HepG2 (cell line): Measurements from ENCODE around the gene PLXNC1. TPM values are rescaled to one million over a fixed set of nuclear protein-coding genes. Genes with fewer than 3 reads are reported as not detected.
A peak's percentile ranks its signal among the peaks of the same experiment; 100 is the strongest.

Source experiments
- CEBPG ChIP-seq: IDR thresholded peaks from 2 replicates; pipeline ENCODE4 v1.6.1; 2016
- FOXP1 ChIP-seq, 2 experiments: fragments of 450-650 bp in 1 of 2; IDR thresholded peaks; 2 replicates each; pipeline ENCODE4 v1.6.1; 2017 to 2018; ENCODE audit warnings: antibody characterized with exemption in 1 of 2
- HOXA7 ChIP-seq: sonication (generic); formaldehyde crosslinking; IDR thresholded peaks from 2 replicates; pipeline ENCODE4 v1.8.1; 2022; ENCODE audit warnings: mild to moderate bottlenecking, missing genetic modification reagents, moderate library complexity
- KDM1A ChIP-seq: IDR thresholded peaks from 2 replicates; pipeline ENCODE4 v1.6.1; 2016; ENCODE audit warnings: missing compliant biosample characterization
- MTA1 ChIP-seq: sonication (generic); formaldehyde crosslinking; IDR thresholded peaks from 2 replicates; pipeline ENCODE4 v1.4.0; 2020; ENCODE audit warnings: missing genetic modification reagents, mild to moderate bottlenecking, borderline replicate concordance
- MYPOP ChIP-seq: sonication (generic); formaldehyde crosslinking; IDR thresholded peaks from 2 replicates; pipeline ENCODE4 v1.8.1; 2023; ENCODE audit warnings: mild to moderate bottlenecking, moderate library complexity, missing genetic modification reagents
- NCOR1 ChIP-seq: fragments of 200-600 bp; sonication (generic); IDR thresholded peaks from 2 replicates; pipeline ENCODE4 v1.7.0; 2017; ENCODE audit warnings: antibody characterized with exemption, low read length, borderline replicate concordance
- NFAT5 ChIP-seq: sonication (generic); formaldehyde crosslinking; IDR thresholded peaks from 2 replicates; pipeline ENCODE4 v1.4.0; 2020; ENCODE audit warnings: missing genetic modification reagents
- POGK ChIP-seq: sonication (generic); formaldehyde crosslinking; conservative IDR thresholded peaks from 2 replicates; pipeline ENCODE4 v1.8.0; 2022; ENCODE audit warnings: mild to moderate bottlenecking, moderate library complexity, missing genetic modification reagents
- RERE ChIP-seq: IDR thresholded peaks from 2 replicates; pipeline ENCODE4 v1.6.1; 2016; ENCODE audit warnings: low read depth, missing genetic modification reagents, missing compliant biosample characterization
- RXRB ChIP-seq: IDR thresholded peaks from 2 replicates; pipeline ENCODE4 v1.6.1; 2016; ENCODE audit warnings: borderline replicate concordance, missing genetic modification reagents, missing compliant biosample characterization
- TBL1XR1 ChIP-seq: fragments of 150-350 bp; IDR thresholded peaks from 2 replicates; pipeline ENCODE4 v1.6.1; 2014; ENCODE audit warnings: borderline replicate concordance, low read length; ENCODE audit not compliant: partially characterized antibody
- U2AF1 ChIP-seq: fragments of 200-400 bp; formaldehyde crosslinking; optimal IDR thresholded peaks from 2 replicates; pipeline ENCODE3; 2017; ENCODE audit warnings: mild to moderate bottlenecking, low read depth, low read length
- ZEB1 ChIP-seq: IDR thresholded peaks from 2 replicates; pipeline ENCODE4 v1.6.1; 2012; ENCODE audit warnings: mild to moderate bottlenecking, low read depth, inconsistent platforms; ENCODE audit not compliant: insufficient replicate concordance
- ZNF367 ChIP-seq: sonication (generic); formaldehyde crosslinking; IDR thresholded peaks from 2 replicates; pipeline ENCODE4 v1.4.0; 2020; ENCODE audit warnings: missing genetic modification reagents, borderline replicate concordance
- polyA plus RNA-seq, 8 experiments: library from polyadenylated mRNA; depleted of rRNA in 3 of 8; stranded (reverse) in 7 of 8; unstranded in 1 of 8; fragments of >200 nt; fragmentation: Illumina TruSeq in 4 of 8; extraction: Trizol in 4 of 8; gene quantifications; 2 replicates each; pipeline versions ENCODE4 v1.2.1 to v1.2.3, GENCODE V29; 2011 to 2016; ENCODE audit warnings: low read depth in 4 of 8, missing spikeins in 1 of 8, mixed read lengths in 1 of 8; ENCODE audit not compliant: insufficient read depth in 1 of 8
- total RNA-seq, 5 experiments: library from RNA; depleted of rRNA; stranded (reverse); fragments of >200 nt; fragmentation: Illumina TruSeq; extraction: Trizol; gene quantifications; 2 replicates each; pipeline ENCODE4 v1.2.3, GENCODE V29; 2016; ENCODE audit warnings: low read depth in 1 of 5

PLXNC1 gene
- total and polyA plus RNA-seq, 2 of the 13 experiments (the other 11 are each of a cell fraction or from before 2014, with no cell fraction given): 6.6 to 11.2 TPM

- TF ChIP-seq NFAT5 (CRISPR knock-in tag) (no peak), HOXA7 (CRISPR knock-in tag) (no peak), ZEB1 (peak; percentile 61), U2AF1 (no peak), RXRB (CRISPR knock-in tag) (peak; percentile 84), ZNF367 (CRISPR knock-in tag) (no peak), FOXP1 (IDR thresholded peaks at IDR 0.05) (no peak), FOXP1 (CRISPR knock-in tag; IDR thresholded peaks at IDR 0.05) (peak; percentile 81; the same call in 1 of the 2 replicates), KDM1A (CRISPR knock-in tag) (peak; percentile 69; the same call in 1 of the 2 replicates), NCOR1 (peak; percentile 70; the same call in 1 of the 2 replicates), CEBPG (peak; percentile 69), POGK (peak; percentile 30; the same call in 1 of the 2 replicates), MYPOP (peak; percentile 27; the same call in 1 of the 2 replicates), MTA1 (CRISPR knock-in tag) (no peak), RERE (CRISPR knock-in tag) (peak; percentile 46; the same call in 1 of the 2 replicates), TBL1XR1 (peak; percentile 76)
Observed at GRCh38 chr12:94200069-94200468, 51.7 kb downstream of the PLXNC1 start (continued).
